DOHH2 (cell line): ENCODE measurements around the gene ZNF185.

Experiments used
- H3F3A ChIP-seq: fragments of 200-600 bp; sonication (generic), shearing (Covaris generic); 2 replicates; pipeline ENCODE4 v1.6.0; 2016; ENCODE audit warnings: antibody characterized with exemption, mild to moderate bottlenecking; ENCODE audit not compliant: control insufficient read depth, insufficient read depth
- H3K27ac ChIP-seq: fragments of 200-600 bp; sonication (generic); 2 replicates; pipeline ENCODE4 v1.5.1; 2014; ENCODE audit warnings: low read depth, mild to moderate bottlenecking, low read length, moderate library complexity
- H3K27me3 ChIP-seq: fragments of 200-600 bp; sonication (generic); 2 replicates; pipeline ENCODE4 v1.6.1; 2014; ENCODE audit warnings: mild to moderate bottlenecking, low read length, mixed read lengths; ENCODE audit not compliant: control insufficient read depth
- H3K36me3 ChIP-seq: fragments of 200-600 bp; sonication (generic); 2 replicates; pipeline ENCODE4 v1.6.1; 2014; ENCODE audit warnings: mild to moderate bottlenecking, low read length, moderate library complexity, mixed read lengths; ENCODE audit not compliant: control insufficient read depth
- H3K4me1 ChIP-seq: fragments of 200-600 bp; sonication (generic); 2 replicates; pipeline ENCODE4 v1.6.1; 2014; ENCODE audit warnings: mild to moderate bottlenecking, low read length, mixed read lengths; ENCODE audit not compliant: control insufficient read depth
- H3K4me2 ChIP-seq: fragments of 200-600 bp; sonication (generic); 2 replicates; pipeline ENCODE4 v1.6.0; 2014; ENCODE audit warnings: mild to moderate bottlenecking, low read length, moderate library complexity
- H3K4me3 ChIP-seq: fragments of 200-600 bp; sonication (generic); 2 replicates; pipeline ENCODE4 v1.5.1; 2014; ENCODE audit warnings: mild to moderate bottlenecking, low read length, mixed read lengths
- H3K79me2 ChIP-seq: fragments of 200-600 bp; sonication (generic); 2 replicates; pipeline ENCODE4 v1.6.1; 2014; ENCODE audit warnings: mild to moderate bottlenecking, low read length, mixed read lengths; ENCODE audit not compliant: control insufficient read depth
- H3K9me2 ChIP-seq: fragments of 200-600 bp; sonication (generic); replicated peaks from 2 replicates; pipeline ENCODE4 v1.6.1; 2014; ENCODE audit warnings: mild to moderate bottlenecking, low read length, mixed read lengths; ENCODE audit not compliant: control insufficient read depth
- H3K9me3 ChIP-seq: fragments of 200-600 bp; sonication (generic); 2 replicates; pipeline ENCODE4 v1.6.1; 2014; ENCODE audit warnings: antibody characterized with exemption, low read length, mixed read lengths; ENCODE audit not compliant: control insufficient read depth, insufficient read depth
- H4K20me1 ChIP-seq: fragments of 200-600 bp; sonication (generic); 2 replicates; pipeline ENCODE4 v1.6.0; 2014; ENCODE audit warnings: low read depth, mild to moderate bottlenecking, antibody characterized with exemption, low read length, moderate library complexity; ENCODE audit not compliant: control insufficient read depth, insufficient read depth
- EZH2phosphoT487 ChIP-seq: fragments of 200-600 bp; sonication (generic); IDR thresholded peaks from 2 replicates; pipeline ENCODE4 v1.6.1; 2017; ENCODE audit warnings: borderline replicate concordance, mild to moderate bottlenecking, antibody characterized with exemption, low read length, moderate library complexity, mixed read lengths
- TF ChIP-seq, protein P1 (sequence below): fragments of 200-600 bp; sonication (generic); IDR thresholded peaks from one replicate; pipeline ENCODE4 v1.5.1; 2014; ENCODE audit warnings: antibody characterized with exemption, mild to moderate bottlenecking, low read depth, low read length; ENCODE audit not compliant: poor library complexity, severe bottlenecking

ZNF185 gene

GRCh38 chrX:152895724-152896420 is 2.0 kb upstream of the ZNF185 start:
- no peaks in the 10 kb centered on the region for H3K4me1 ChIP-seq
- H3K4me2 ChIP-seq = no peak overlapping the region
- no peaks in the 10 kb centered on the region for H3K9me3 ChIP-seq
- no peaks in the 10 kb centered on the region for H3K27me3 ChIP-seq
- H3K27ac ChIP-seq = no peak overlapping the region
- H3K9me2 ChIP-seq = no peaks in the 10 kb centered on the region
- no peaks in the 10 kb centered on the region for H3K36me3 ChIP-seq
- TF ChIP-seq EZH2phosphoT487 = no peak
- TF ChIP-seq, protein P1, sequence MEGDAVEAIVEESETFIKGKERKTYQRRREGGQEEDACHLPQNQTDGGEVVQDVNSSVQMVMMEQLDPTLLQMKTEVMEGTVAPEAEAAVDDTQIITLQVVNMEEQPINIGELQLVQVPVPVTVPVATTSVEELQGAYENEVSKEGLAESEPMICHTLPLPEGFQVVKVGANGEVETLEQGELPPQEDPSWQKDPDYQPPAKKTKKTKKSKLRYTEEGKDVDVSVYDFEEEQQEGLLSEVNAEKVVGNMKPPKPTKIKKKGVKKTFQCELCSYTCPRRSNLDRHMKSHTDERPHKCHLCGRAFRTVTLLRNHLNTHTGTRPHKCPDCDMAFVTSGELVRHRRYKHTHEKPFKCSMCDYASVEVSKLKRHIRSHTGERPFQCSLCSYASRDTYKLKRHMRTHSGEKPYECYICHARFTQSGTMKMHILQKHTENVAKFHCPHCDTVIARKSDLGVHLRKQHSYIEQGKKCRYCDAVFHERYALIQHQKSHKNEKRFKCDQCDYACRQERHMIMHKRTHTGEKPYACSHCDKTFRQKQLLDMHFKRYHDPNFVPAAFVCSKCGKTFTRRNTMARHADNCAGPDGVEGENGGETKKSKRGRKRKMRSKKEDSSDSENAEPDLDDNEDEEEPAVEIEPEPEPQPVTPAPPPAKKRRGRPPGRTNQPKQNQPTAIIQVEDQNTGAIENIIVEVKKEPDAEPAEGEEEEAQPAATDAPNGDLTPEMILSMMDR = no peak
- no peaks in the 10 kb centered on the region for H4K20me1 ChIP-seq
- H3F3A ChIP-seq = no peaks in the 10 kb centered on the region
- H3K79me2 ChIP-seq = no peaks in the 10 kb centered on the region
- no peak overlapping the region for H3K4me3 ChIP-seq

GRCh38 chrX:152896450-152896849 is 1.4 kb upstream of the ZNF185 start:
- Histone ChIP-seq H3K9me2 (no peaks in the 10 kb centered on the region), H3K4me3 (no peak overlapping the region), H3K4me2 (no peak overlapping the region), H3K27ac (no peak overlapping the region), H3K27me3 (no peaks in the 10 kb centered on the region), H3K4me1 (no peaks in the 10 kb centered on the region), H4K20me1 (no peaks in the 10 kb centered on the region), H3K9me3 (no peaks in the 10 kb centered on the region), H3K79me2 (no peaks in the 10 kb centered on the region), H3K36me3 (no peaks in the 10 kb centered on the region), H3F3A (no peaks in the 10 kb centered on the region)
- no peak for TF ChIP-seq EZH2phosphoT487
- TF ChIP-seq, protein P1 = no peak

DNA sequence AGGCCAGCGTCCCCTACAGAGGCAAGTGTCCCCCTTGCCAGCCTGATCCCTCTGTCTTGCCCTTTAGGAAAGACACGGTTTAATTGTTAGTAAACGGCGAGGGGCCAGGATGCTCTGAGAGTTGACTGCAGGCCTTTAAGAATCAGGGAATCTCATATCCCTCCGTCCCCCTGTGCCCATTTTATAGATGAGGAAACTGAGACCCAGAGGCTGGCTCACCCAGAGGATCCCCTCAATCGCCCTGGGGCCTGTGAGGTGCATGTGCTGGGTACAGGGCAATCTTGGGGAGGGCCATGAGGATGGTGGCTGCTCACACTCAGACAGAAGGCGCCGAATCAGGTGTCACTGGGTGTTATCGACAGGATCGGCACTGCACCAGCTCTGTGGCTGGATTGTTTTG is 575 bp downstream of the ZNF185 start:
- no peaks in the 10 kb centered on the region for H3K36me3 ChIP-seq
- no peaks in the 10 kb centered on the region for H3K9me3 ChIP-seq
- H3F3A ChIP-seq = no peaks in the 10 kb centered on the region
- TF ChIP-seq EZH2phosphoT487 = no peak
- TF ChIP-seq, protein P1 = no peak
- H3K4me3 ChIP-seq = no peak overlapping the region
- no peaks in the 10 kb centered on the region for H3K79me2 ChIP-seq
- no peaks in the 10 kb centered on the region for H3K9me2 ChIP-seq
- no peak overlapping the region for H3K4me2 ChIP-seq
- H3K4me1 ChIP-seq = no peaks in the 10 kb centered on the region
- H4K20me1 ChIP-seq = no peaks in the 10 kb centered on the region
- no peak overlapping the region for H3K27ac ChIP-seq
- no peaks in the 10 kb centered on the region for H3K27me3 ChIP-seq
